Activated T-cell treated with anti-CD3 and anti-CD28 coated beads for 24 hours (primary cell): Measurements from ENCODE around the gene SLC38A4.
"Not testable (repeated sequence)": the region's sequence is repeated elsewhere in the genome, so short reads cannot be mapped to it uniquely, and the experiment has no call there.

Source experiments
- DNase-seq: peaks from one replicate; pipeline ENCODE4 v3.0.0-alpha.2; 2020; ENCODE audit warnings: low read depth

The SLC38A4 gene, protein sequence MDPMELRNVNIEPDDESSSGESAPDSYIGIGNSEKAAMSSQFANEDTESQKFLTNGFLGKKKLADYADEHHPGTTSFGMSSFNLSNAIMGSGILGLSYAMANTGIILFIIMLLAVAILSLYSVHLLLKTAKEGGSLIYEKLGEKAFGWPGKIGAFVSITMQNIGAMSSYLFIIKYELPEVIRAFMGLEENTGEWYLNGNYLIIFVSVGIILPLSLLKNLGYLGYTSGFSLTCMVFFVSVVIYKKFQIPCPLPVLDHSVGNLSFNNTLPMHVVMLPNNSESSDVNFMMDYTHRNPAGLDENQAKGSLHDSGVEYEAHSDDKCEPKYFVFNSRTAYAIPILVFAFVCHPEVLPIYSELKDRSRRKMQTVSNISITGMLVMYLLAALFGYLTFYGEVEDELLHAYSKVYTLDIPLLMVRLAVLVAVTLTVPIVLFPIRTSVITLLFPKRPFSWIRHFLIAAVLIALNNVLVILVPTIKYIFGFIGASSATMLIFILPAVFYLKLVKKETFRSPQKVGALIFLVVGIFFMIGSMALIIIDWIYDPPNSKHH

DNA sequence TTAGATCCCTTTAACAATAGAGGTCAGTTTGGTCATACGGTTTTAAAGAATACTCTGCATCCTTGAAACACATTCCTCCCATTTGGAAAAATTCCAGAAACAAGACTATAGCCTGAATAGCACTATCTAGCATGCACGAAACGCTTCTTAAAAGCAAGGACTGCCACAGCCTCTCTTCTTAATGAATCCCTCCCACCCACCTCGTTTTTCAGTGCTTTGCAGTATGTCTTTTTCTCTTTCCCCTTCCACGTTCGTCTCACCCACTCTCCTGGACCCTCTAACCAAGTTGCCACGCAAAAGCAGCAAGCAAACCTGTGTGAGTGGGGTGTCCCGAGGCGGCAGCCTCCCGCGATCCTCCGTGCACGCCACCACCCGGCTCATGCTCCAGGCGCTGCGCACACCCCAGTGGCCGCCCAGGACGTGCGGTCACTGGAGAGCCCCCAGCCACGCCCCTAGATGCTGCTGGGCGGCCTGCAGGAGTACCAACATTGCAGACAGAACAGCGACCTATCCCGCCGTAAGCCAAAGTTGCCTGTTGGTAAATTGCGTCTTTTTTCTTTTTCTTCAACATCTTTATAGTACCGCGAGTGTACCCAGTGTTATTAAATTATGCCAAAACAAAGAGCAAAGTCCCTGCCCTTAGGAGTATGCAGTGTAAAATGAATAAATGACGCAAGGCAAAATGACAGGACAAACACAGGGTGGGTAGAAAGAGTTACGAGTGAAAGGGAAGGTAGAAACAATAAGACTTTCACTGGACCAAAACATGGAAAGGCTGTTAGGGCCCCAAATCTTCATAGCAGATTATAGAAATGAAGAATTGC is at the start of gene SLC38A4:
Gene SLC38A4, minus strand, starts transcription at position 407 of the 824 bp plus-strand sequence. CDS start 32,926 bp downstream, outside the sequence.
- no peak for DNase-seq

DNA sequence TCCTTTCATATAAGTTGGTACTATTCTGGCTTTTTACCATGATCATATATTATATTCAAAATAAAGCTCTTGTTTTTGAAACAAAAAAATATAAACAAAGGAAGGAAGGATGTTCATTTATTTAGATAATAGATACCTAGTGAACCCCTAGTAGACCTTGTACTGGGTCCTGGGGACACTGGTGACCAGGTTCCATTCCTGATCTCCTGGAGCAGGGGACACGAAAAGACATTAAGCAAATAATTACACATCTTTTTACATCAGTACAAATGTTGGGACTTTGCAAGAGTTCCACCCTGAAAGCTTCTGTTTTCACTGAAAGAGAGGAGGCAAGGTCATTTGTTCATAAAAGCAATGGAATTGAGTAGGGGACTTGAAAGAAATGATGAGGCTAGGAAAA is 49.3 kb upstream of the SLC38A4 start:
- no peak for DNase-seq

DNA sequence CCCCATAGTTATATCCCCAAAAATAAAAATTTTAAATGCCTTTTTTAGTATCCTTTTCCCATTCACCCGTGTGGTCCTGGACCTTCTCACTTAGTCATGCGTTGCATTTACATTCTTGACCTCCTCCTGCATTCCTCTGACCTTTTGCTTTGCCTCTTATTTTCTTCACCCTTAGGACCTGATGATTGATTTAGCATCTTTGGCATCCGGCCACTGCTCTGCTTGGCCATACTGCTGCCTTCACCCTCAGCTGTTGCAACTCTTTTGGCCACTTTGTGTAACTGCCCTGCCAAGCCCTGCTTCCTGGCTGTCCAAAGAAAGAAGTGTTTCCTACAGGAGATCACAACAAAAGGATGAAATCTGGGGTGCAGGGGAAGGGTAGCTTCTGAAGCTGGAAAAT is 48.8 kb upstream of the SLC38A4 start:
- DNase-seq: no peak

DNA sequence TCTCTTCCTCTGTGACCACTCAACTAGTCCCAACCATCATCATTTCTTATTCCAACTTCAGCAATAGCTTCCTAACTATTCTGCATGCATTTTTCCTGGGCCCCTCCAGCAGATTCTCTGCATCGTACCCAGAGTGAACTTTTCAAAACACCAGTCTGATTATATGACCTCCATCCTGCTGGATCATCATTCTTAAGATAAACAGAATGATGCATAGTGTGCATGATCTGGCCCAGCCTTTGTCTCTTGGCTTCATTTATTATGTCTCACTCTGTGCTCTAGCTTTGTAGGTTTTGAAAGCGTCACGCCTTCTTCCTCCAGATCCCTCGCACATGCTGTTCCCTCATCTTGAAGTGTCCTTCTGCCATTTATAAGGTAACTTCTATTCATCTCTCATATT is 46.3 kb upstream of the SLC38A4 start:
- DNase-seq: no peak

DNA sequence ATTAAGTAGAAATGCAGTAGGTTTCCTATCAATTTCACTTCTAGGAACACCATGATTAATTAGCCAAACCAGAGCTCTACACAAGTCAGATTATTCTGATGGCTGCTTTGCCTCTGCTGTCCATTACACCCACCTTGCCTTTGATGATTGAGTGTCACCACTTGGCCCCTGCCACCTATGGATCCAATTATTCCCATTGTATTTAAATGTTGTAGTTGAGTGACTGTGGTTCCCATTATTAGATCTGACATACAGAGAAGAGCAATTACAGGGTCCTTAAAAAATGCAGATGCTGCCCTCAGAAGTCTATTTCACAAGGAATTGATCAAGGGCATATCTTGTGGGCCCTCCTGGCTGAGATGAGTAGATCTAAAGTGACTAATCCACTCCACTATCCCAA is 39.5 kb upstream of the SLC38A4 start:
- DNase-seq: no peak

DNA sequence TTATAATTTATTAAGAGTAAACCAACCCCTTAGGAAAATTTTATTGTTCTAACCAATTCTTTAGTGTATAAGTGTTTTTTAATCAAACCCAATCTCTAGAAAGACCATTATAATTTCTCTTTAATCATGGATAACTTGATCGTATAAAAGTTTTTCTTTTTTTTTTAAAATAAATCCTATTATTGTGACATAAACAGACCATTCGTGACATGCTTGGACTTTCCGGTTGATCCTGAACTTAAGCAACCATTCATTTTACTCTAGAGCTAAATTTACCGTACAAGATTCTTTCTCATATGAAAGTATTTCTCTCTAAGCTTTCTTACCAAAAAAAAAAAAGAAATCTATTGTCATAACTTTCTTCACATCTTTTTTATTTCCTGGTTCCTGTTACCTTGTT is 32.6 kb upstream of the SLC38A4 start:
- no peak for DNase-seq

DNA sequence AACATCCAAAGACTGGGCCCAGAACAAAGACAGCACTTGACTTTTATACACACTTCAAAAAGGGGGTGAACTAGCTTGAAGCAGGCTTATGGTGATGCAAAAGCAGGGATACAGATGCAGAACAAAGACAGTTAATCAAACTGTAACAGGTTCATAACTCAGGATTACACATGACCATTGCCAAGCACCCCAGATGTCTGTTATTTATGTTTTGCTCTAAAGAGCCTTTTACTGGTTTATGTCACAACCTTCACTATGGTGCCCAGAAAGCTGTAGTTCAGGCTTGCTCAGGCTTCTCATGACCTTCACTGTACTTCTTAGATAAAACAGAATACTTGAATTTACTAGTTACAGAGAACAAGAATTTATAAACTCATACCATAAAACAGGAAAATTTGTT is 31.7 kb upstream of the SLC38A4 start:
- DNase-seq: no peak

DNA sequence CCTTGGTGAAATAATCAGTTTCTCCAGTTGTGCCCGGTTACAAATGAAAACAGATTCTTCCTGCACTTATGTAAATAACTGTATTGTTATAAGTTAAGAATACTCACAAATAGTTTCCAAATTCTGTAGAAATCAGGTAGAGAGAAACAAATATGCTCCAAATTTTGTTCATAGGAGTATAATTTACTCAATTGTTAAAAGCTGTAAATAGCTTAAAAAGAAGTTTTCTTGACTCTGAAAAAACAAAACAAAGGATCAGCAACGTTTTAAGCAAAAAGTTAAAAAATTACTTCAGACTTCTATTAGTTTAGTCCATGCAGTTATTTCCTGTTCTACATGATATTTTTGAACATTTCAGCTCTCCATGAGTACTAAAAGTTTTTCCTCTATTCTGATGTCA is 30.0 kb upstream of the SLC38A4 start:
- DNase-seq: no peak

DNA sequence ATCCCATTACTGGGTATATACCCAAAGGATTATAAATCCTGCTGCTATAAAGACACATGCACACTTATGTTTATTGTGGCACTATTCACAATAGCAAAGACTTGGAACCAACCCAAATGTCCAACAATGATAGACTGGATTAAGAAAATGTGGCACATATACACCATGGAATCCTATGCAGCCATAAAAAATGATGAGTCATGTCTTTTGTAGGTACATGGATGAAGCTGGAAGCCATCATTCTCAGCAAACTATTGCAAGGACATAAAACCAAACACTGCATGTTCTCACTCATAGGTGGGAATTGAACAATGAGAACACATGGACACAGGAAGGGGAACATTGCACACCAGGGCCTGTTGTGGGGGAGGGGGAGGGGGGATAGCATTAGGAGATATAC is 28.4 kb upstream of the SLC38A4 start:
- DNase-seq: not testable (repeated sequence)

DNA sequence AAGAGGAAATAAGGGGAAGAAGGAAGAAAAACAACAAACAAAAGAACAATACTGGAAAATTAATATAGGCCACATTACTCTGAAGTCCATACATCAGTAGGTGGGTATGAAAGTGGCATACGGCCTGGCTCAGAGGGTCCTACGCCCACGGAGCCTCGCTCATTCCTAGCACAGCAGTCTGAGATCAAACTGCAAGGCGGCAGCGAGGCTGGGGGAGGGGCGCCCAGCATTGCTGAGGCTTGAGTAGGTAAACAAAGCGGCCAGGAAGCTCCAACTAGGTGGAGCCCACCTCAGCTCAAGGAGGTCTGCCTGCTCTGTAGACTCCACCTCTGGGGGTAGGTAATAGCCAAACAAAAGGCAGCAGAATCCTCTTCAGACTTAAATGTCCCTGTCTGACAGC is 23.0 kb upstream of the SLC38A4 start:
- not testable (repeated sequence) for DNase-seq

DNA sequence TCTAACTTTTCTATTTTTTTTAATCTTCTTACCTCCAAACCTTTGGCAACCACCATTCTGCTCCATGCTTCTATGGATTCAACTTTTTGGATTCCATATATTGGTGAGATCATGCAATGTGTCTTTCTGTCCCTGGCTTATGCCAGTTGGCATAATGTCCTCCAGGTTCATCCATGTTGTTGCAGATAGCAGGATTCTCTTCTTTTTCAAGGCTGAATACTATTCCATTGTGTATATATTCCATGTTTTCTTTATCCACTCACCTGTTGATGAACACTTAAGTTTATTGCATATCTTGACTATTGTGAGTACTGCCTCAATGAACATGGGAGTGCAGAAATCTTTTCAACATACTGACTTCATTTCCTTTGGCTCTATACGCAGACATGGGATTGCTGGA is 21.2 kb upstream of the SLC38A4 start:
- no peak for DNase-seq

DNA sequence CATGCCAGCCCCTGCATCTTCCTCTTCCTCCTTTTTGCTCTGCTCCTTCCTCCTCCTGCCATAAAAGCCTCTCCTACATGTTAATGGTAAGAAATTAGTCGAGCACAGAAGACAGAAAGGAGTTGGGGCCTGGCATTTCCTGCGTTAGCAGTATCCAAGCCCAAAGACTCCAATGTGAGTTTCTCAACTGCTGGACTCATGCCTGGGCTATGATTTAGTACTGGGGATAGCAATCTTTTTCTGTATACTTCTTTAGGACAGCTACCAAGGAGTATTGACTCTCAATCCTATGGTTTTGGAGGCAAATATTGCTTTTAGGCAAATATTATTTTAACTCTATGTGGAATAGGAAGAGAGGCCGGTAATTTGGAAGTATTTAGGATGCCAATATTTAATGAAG is 18.0 kb upstream of the SLC38A4 start:
- no peak for DNase-seq

DNA sequence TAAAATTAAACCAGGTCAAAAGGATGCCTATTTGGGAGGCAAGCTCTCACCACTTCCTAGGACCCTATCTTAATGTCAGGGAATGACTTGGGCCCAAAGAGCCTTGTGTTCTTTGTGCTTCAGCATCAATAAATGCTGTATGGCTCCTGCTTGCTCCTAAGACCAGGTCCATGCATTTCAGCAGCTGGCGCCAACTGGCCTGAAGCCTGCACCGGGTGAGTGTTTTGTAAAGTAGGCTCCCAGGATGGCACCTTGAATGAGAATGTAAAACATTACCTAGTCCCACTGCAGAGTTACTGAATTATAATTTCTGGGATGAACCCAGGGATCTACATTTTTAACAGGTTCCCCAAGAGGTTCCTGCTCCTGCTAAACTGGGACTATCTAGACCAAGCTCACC is 16.1 kb upstream of the SLC38A4 start:
- no peak for DNase-seq

DNA sequence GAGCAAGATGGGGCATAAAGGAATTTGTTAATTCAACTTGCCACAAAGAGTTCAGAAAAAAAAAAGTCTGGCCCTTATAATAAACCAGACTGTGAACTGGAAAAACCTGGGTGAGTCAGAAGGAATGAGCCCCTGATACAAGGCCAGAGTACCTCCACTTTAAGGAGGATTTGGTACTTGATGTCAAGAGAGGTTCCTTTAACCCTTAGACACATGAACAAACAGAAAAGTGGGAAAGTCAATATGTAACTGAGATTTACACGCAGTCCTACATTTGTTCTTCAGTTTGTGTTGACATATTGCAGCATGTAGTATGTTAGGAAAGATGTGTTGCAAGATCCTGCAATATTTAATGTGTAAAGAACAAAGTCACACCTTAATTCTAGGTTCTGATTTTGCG is 14.2 kb upstream of the SLC38A4 start:
- DNase-seq: no peak

DNA sequence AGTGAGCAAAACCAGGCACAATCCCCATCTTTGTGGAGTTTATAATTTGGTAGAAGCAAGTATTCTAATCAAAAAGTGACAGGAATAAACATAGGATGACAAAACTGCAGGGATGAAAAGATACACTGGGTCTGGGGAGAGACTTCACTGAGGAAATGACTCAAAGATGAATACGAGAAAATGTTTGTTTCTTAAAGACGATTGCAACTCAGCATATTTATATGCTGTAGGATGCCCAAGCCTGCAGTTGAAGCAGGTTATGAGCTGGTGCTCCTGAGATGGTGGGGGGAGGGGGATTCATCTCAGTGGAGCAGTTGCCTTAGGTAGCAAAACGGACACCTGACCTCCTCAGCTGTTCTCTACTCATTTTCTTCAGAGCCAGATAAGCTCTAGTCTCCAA is 13.4 kb upstream of the SLC38A4 start:
- no peak for DNase-seq

DNA sequence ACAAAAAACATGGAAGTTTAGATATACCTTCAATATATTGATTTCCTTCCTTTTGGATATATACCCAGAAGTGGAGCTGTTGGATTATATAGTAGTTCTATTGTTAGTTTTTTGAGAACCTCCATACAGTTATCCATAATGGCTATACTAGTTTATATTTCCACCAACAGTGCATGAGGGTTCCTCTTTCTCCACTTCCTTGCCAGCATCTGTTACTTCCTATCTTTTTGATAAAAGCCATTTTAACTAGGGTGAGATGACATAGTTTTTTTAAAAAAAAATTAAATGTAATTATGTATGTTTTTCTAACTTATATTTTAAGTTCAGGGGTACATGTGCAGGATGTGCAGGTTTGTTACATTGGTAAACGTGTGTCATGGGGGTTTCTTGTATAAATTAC is 10.0 kb upstream of the SLC38A4 start:
- DNase-seq: no peak

DNA sequence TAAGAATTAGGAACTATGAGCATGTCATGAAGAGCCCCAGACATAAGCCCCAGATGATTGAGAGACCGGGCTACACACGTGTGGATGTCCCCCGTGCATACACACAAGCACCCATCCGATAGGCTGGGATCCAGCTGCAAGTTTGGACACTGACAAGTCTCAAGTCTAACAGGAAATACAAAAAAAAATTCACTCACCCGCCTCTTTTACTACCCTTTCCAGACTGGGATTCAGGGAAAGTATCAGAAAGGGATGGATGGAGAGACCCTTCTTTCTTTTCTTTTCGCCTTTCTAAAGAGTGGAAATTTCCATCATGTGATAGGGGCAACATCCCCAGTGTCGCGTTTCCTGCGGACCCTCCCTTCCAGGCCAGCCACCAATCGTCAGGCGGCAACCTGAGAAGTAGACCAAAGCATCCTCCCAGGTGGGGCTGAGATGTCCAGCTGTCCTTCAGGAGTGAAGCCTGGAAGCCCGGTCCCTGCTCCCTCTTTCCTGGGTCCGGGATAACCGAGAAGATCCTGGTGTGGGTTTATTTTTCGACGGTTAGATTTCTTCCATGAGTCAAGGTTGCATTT is 6.4 kb upstream of the SLC38A4 start:
- no peak for DNase-seq

DNA sequence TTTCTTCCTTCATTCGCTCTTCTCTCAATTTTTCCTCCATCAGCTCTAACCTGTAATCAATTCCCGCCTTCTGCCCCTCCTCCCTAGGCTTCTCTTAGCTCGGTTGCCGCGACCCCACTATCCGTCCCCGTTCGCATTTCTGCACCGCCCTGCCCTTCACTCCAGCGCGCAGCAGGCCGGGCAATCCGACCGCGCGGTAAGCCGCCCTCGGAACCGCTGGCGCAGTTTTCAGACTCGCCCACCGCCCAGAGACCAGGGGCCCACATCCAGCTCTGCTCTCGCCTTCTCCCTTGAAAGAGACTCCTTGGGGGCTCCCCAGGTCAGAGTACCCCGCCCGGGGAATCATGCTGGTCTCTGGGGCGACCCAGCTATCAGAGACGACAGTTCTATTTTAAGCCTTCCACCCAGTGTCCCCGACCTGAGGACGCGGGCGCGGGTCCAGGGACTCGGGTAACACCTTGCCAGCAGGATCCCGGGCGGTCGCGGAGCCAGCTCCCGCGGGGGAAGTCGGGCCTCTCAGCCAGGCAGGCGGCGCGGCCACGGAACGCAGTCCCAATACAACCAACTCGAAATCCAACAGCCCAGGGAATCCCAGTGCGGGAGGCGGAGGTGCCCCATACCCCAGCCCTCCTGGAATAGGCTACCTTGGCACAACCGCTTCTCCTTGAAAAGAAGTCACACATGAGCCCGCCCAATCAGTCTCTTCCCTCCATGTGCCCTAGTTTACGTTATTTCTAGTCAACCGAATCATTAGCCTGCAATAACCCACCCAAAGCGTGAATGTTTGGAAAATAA is 5.7 kb upstream of the SLC38A4 start:
- DNase-seq: no peak

DNA sequence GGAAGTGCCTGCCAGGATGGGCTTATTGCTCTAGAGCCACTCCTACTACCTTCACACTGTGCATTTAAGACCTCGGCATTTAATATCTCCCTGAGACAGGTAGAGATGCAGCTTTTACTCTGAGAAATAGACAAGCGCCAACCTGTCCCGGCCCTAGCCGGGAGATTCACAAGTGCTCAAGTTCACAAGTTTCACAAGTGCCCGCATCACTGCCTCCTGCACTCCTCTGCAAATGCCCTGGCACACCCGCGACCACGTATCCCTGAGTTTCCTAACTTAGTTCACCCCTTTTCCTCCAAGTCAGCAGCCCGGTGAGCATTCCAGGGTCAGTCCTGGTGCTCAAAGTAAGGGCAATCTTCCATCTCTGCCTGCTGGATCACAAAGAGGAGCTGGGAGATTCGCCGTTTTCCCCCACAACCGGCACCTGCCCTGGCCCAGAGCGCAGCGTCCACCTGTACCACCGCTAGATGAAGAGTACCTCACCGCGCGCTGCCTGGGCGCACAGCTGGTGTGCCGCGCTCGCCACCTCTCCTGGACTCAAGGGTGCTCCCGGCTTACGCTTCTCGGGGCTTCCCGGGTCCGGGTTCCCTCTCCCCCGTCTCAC is 5.0 kb upstream of the SLC38A4 start:
- DNase-seq: no peak

DNA sequence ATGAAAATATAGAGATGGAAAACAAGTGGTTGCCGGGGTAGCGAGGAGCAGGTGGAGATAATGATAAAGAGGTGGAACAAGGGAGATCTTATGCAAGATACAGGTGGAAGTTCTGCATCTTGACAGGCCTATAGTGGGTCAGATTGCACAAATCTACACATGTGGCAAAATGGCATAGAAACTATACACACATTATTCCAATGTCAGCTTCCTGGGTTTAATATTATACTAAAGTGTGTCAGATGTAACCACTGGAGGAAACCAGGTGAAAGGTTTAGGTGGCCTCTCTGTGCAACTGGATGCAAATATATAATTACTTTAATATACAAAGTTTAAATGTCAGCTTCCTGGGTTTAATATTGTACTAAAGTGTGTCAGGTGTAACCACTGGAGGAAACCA is 1.1 kb downstream of the SLC38A4 start:
- no peak for DNase-seq

DNA sequence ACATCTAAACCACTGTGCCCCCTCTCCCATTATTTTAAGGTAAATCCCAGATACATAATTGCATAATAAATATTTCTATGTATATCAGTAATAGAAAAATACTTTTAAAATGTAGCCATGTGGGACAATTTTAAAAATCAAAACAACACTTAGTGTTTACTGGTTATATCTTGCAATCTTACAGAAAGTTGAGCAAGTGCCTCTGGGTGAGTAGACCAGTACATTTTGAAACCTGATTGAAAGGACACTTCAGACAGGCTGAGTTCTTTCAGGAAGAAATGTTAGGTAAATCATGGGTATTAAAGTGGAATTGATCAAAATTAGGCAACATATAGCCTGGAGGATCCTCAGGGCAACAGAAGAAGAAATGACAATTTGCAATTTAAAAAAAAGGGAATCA is 7.2 kb downstream of the SLC38A4 start:
- no peak for DNase-seq

DNA sequence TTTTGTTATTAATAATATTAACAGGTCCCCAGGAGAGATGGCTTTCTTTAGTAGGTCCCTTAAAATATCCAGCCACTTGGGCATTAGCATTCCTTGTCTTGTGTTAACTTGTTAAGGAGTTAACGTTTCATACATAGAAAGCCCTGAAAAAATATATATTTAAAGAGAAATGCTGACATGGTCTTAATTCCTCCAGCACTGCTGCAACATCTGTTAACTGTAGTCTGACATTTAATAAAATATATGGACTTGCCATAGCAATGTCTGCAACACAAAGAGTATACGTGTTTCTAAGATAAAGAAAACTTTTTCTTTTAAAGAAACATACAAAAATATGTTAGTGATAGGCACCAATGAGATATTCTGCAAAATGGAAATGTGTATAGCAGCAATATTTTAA is 10.0 kb downstream of the SLC38A4 start:
- no peak for DNase-seq
